ENCODE results near the gene VPS29. TPM values are rescaled to one million over a fixed set of nuclear protein-coding genes. Genes with fewer than 3 reads are reported as not detected.
"Not testable (repeated sequence)": the region's sequence is repeated elsewhere in the genome, so short reads cannot be mapped to it uniquely, and the experiment has no call there.

VPS29 gene
- total RNA-seq, 1 experiment from 2014 or later: 66.3 TPM

GRCh38 chr12:110465024-110465423, 36.9 kb downstream of the VPS29 start (continued):
- TF ChIP-seq ZBTB43 (CRISPR knock-in tag; IDR thresholded peaks at IDR 0.05) (no peak), CREB1 (CRISPR knock-in tag; IDR thresholded peaks at IDR 0.05) (no peak), TEAD4 (CRISPR knock-in tag; IDR thresholded peaks at IDR 0.05) (no peak), ZBTB21 (CRISPR knock-in tag; IDR thresholded peaks at IDR 0.05; ENCODE audit: borderline replicate concordance) (no peak)

DNA sequence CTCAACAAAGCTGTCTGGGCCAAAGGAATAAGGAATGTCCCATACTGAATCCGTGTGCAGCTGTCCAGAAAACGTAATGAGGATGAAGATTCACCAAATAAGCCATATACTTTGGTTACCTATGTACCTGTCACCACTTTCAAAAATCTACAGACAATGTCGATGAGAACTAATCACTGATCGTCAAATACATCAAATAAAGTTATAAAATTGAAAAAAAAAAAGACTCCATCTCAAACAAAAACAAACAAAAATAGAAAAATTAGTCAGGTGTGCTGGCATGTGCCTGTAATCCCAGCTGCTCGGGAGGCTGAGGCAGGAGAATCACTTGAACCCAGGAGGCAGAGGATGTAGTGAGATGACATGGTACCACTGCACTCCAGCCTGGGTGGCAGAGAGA, 40.7 kb downstream of the VPS29 start:
- H3K27ac Mint-ChIP-seq; DNase-seq (ENCODE audit: low spot score); CTCF ChIA-PET; H3K27me3 Mint-ChIP-seq (ENCODE audit: low read depth); H3K4me3 Mint-ChIP-seq; H3K4me1 Mint-ChIP-seq; ATAC-seq; H3K9me3 Mint-ChIP-seq: not testable (repeated sequence)
- peaks cover 43% of the 10 kb centered on the region for H3K36me3 Mint-ChIP-seq
- POLR2A ChIA-PET: interaction anchor here (0.7 kb wide), 1 partner anchor 335 kb away, joined by 3 read pairs; no protein-coding TSS in a partner anchor

DNA sequence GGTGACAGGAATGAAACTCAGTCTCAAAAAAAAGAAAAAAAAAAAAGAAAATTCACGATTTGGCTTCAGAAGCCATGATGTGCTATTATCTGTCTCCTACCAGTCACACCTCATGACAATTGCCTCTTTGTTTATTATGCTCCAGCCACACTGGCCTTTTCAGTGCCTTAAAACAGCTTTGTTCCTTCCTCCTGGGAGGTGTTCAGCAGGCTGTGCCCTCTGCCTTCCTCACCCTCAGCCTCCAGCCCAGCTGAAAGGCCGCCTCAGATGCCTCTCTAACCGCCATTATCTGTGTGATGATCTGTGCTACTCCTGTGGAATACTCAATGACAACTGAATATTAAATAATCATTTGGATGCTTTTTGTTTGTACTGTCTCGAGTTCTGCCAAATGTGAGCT, 43.2 kb downstream of the VPS29 start:
- Mint-ChIP-seq H3K4me1 (no peaks in the 10 kb centered on the region), H3K36me3 (peaks cover 39% of the 10 kb centered on the region), H3K4me3 (no peak overlapping the region), H3K27ac (no peak overlapping the region), H3K9me3 (no peaks in the 10 kb centered on the region), H3K27me3 (ENCODE audit: low read depth) (no peaks in the 10 kb centered on the region)
- DNase-seq (ENCODE audit: low spot score) (no peak), ATAC-seq (no peak)
- ChIA-PET CTCF (interaction anchor here (1.2 kb wide), 2 partner anchors 11 to 27 kb away, joined by 3 to 4 read pairs; no protein-coding TSS in a partner anchor), POLR2A (no interaction called here)
- TF ChIP-seq ZNF396 (CRISPR knock-in tag; IDR thresholded peaks at IDR 0.05; ENCODE audit: borderline replicate concordance) (no peak), ZNF416 (CRISPR knock-in tag; IDR thresholded peaks at IDR 0.05) (no peak), ZNF512 (CRISPR knock-in tag; IDR thresholded peaks at IDR 0.05; ENCODE audit: borderline replicate concordance) (no peak), FOXJ3 (CRISPR knock-in tag; IDR thresholded peaks at IDR 0.05; ENCODE audit: borderline replicate concordance) (no peak), ZNF671 (CRISPR knock-in tag; IDR thresholded peaks at IDR 0.05) (no peak), ELF4 (CRISPR knock-in tag; IDR thresholded peaks at IDR 0.05; ENCODE audit: low read depth) (no peak), TP53 (CRISPR knock-in tag; IDR thresholded peaks at IDR 0.05) (no peak), E2F1 (CRISPR knock-in tag; IDR thresholded peaks at IDR 0.05) (no peak), ZMAT4 (CRISPR knock-in tag; IDR thresholded peaks at IDR 0.05) (no peak), PREB (CRISPR knock-in tag; IDR thresholded peaks at IDR 0.05; ENCODE audit: borderline replicate concordance) (no peak), ZNF232 (CRISPR knock-in tag; IDR thresholded peaks at IDR 0.05) (no peak), ZNF317 (CRISPR knock-in tag; IDR thresholded peaks at IDR 0.05; ENCODE audit: borderline replicate concordance, low read depth) (no peak), NFYB (CRISPR knock-in tag; conservative IDR thresholded peaks at IDR 0.05; ENCODE audit: low read depth) (no peak)
- TF ChIP-seq, protein P1, sequence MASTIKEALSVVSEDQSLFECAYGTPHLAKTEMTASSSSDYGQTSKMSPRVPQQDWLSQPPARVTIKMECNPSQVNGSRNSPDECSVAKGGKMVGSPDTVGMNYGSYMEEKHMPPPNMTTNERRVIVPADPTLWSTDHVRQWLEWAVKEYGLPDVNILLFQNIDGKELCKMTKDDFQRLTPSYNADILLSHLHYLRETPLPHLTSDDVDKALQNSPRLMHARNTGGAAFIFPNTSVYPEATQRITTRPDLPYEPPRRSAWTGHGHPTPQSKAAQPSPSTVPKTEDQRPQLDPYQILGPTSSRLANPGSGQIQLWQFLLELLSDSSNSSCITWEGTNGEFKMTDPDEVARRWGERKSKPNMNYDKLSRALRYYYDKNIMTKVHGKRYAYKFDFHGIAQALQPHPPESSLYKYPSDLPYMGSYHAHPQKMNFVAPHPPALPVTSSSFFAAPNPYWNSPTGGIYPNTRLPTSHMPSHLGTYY (CRISPR knock-in tag; IDR thresholded peaks at IDR 0.05): no peak

All from WTC11 (cell line).